Measurements from ENCODE around the gene FBN3.

FBN3 gene

GRCh38 chr19:8087876-8088275 lies 61.5 kb downstream of the FBN3 start:
- DNase-seq: no peak

GRCh38 chr19:8086849-8087248 lies 62.5 kb downstream of the FBN3 start:
- no peak for DNase-seq

GRCh38 chr19:8085598-8086408 lies 63.6 kb downstream of the FBN3 start:
- no peak for DNase-seq

GRCh38 chr19:8084152-8084551 lies 65.2 kb downstream of the FBN3 start:
- DNase-seq: no peak

- no peak for DNase-seq
Measured at GRCh38 chr19:8083141-8083540, 66.3 kb downstream of the FBN3 start.

GRCh38 chr19:8081569-8082550 lies 67.5 kb downstream of the FBN3 start:
- no peak for DNase-seq

- no peak for DNase-seq
Measured at GRCh38 chr19:8080832-8081231, 68.6 kb downstream of the FBN3 start.

GRCh38 chr19:8079988-8080387 lies 69.4 kb downstream of the FBN3 start:
- DNase-seq: no peak

- DNase-seq: no peak
Measured at GRCh38 chr19:8075158-8076074, 74.0 kb downstream of the FBN3 start.

GRCh38 chr19:8074501-8074900 lies 74.9 kb downstream of the FBN3 start:
- DNase-seq: no peak

GRCh38 chr19:8071912-8072311 lies 77.5 kb downstream of the FBN3 start:
- no peak for DNase-seq

GRCh38 chr19:8069096-8069973 lies 80.1 kb downstream of the FBN3 start:
- DNase-seq: no peak

- no peak for DNase-seq
Measured at GRCh38 chr19:8065875-8066261, 83.5 kb downstream of the FBN3 start.

GRCh38 chr19:8064911-8065874 lies 84.2 kb downstream of the FBN3 start:
- DNase-seq: no peak

- DNase-seq: no peak
Measured at GRCh38 chr19:8057545-8058270, 91.7 kb downstream of the FBN3 start.

- DNase-seq: no peak
Measured at GRCh38 chr19:8056533-8056932, 92.9 kb downstream of the FBN3 start.

- no peak for DNase-seq
Measured at GRCh38 chr19:8054169-8054568, 95.2 kb downstream of the FBN3 start.

- no peak for DNase-seq
Measured at GRCh38 chr19:8052464-8052859, 96.9 kb downstream of the FBN3 start, which contains the start of gene CCL25. Gene CCL25 (plus strand): TSS chr19:8052760. CDS start chr19:8053050, 290 bp downstream.

- DNase-seq: peak; percentile 25
Measured at GRCh38 chr19:8050274-8051096, 98.9 kb downstream of the FBN3 start.
